Measurements from ENCODE around the gene NKX1-1. TPM values are rescaled to one million over a fixed set of nuclear protein-coding genes. Genes with fewer than 3 reads are reported as not detected.

Gene NKX1-1
- total RNA-seq, 1 donor from 2014 or later, result not detected

GRCh38 chr4:1369091-1369450 is 37.2 kb downstream of the NKX1-1 start:
- H3K27me3 Mint-ChIP-seq (ENCODE audit: unreplicated experiment), result no peaks in the 10 kb centered on the region
- no peaks in the 10 kb centered on the region for H3K4me1 Mint-ChIP-seq (ENCODE audit: unreplicated experiment)
- TF ChIP-seq CTCF (IDR thresholded peaks at IDR 0.05; ENCODE audit: unreplicated experiment), result no peak
- no peaks in the 10 kb centered on the region for H3K36me3 Mint-ChIP-seq (ENCODE audit: low read depth, unreplicated experiment)
- H3K9me3 Mint-ChIP-seq (ENCODE audit: unreplicated experiment), result no peaks in the 10 kb centered on the region
- no peak for DNase-seq (ENCODE audit: low spot score)
- H3K27ac Mint-ChIP-seq (ENCODE audit: unreplicated experiment), result no peak overlapping the region
- H3K4me3 Mint-ChIP-seq (ENCODE audit: unreplicated experiment), result no peak overlapping the region

GRCh38 chr4:1368421-1369090 is 37.7 kb downstream of the NKX1-1 start:
- no peak overlapping the region for H3K4me3 Mint-ChIP-seq (ENCODE audit: unreplicated experiment)
- H3K4me1 Mint-ChIP-seq (ENCODE audit: unreplicated experiment), result no peaks in the 10 kb centered on the region
- no peak overlapping the region for H3K27ac Mint-ChIP-seq (ENCODE audit: unreplicated experiment)
- H3K36me3 Mint-ChIP-seq (ENCODE audit: low read depth, unreplicated experiment), result no peaks in the 10 kb centered on the region
- TF ChIP-seq CTCF (IDR thresholded peaks at IDR 0.05; ENCODE audit: unreplicated experiment), result no peak
- DNase-seq (ENCODE audit: low spot score), result no peak
- no peaks in the 10 kb centered on the region for H3K27me3 Mint-ChIP-seq (ENCODE audit: unreplicated experiment)
- no peaks in the 10 kb centered on the region for H3K9me3 Mint-ChIP-seq (ENCODE audit: unreplicated experiment)

- H3K9me3 Mint-ChIP-seq (ENCODE audit: unreplicated experiment), result no peaks in the 10 kb centered on the region
- TF ChIP-seq CTCF (IDR thresholded peaks at IDR 0.05; ENCODE audit: unreplicated experiment), result no peak
- H3K36me3 Mint-ChIP-seq (ENCODE audit: low read depth, unreplicated experiment), result no peaks in the 10 kb centered on the region
Measured at GRCh38 chr4:1367936-1368289, 38.3 kb downstream of the NKX1-1 start.

GRCh38 chr4:1367230-1367935 is 38.9 kb downstream of the NKX1-1 start:
- TF ChIP-seq CTCF (IDR thresholded peaks at IDR 0.05; ENCODE audit: unreplicated experiment), result no peak

More at GRCh38 chr4:1367936-1368289, 38.3 kb downstream of the NKX1-1 start:
- no peak overlapping the region for H3K4me3 Mint-ChIP-seq (ENCODE audit: unreplicated experiment)
- H3K27ac Mint-ChIP-seq (ENCODE audit: unreplicated experiment), result no peak overlapping the region
- H3K27me3 Mint-ChIP-seq (ENCODE audit: unreplicated experiment), result no peaks in the 10 kb centered on the region
- no peaks in the 10 kb centered on the region for H3K4me1 Mint-ChIP-seq (ENCODE audit: unreplicated experiment)
- DNase-seq (ENCODE audit: low spot score), result no peak

More at GRCh38 chr4:1367230-1367935, 38.9 kb downstream of the NKX1-1 start:
- Mint-ChIP-seq H3K27ac (ENCODE audit: unreplicated experiment) (no peak overlapping the region), H3K4me1 (ENCODE audit: unreplicated experiment) (no peaks in the 10 kb centered on the region), H3K36me3 (ENCODE audit: low read depth, unreplicated experiment) (no peaks in the 10 kb centered on the region), H3K27me3 (ENCODE audit: unreplicated experiment) (no peaks in the 10 kb centered on the region), H3K4me3 (ENCODE audit: unreplicated experiment) (no peak overlapping the region), H3K9me3 (ENCODE audit: unreplicated experiment) (no peaks in the 10 kb centered on the region)
- DNase-seq (ENCODE audit: low spot score), result no peak
